Measurements from ENCODE around the gene PAWR. TPM values are rescaled to one million over a fixed set of nuclear protein-coding genes. Genes with fewer than 3 reads are reported as not detected.
"Not testable (repeated sequence)": the region's sequence is repeated elsewhere in the genome, so short reads cannot be mapped to it uniquely, and the experiment has no call there.

Gene PAWR
- polyA plus RNA-seq, 6 donors from 2014 or later = 15.8 to 29.9 (median 20.3) TPM

- H3K27me3 Mint-ChIP-seq = no peaks in the 10 kb centered on the region
- peaks cover 0 to 20% of the 10 kb centered on the region in 2 donors for H3K36me3 Mint-ChIP-seq
- no peaks in the 10 kb centered on the region for H3K4me1 Mint-ChIP-seq
- DNase-seq (no peak), ATAC-seq (ENCODE audit: low read depth in 2 of 2) (no peak)
- no peak overlapping the region for H3K27ac Mint-ChIP-seq
- H3K4me3 Mint-ChIP-seq = no peak overlapping the region
- no peaks in the 10 kb centered on the region for H3K9me3 Mint-ChIP-seq
Observed at GRCh38 chr12:79591988-79592387, 98.8 kb downstream of the PAWR start.

- Mint-ChIP-seq H3K27ac (no peak overlapping the region), H3K36me3 (peaks cover 0 to 20% of the 10 kb centered on the region in 2 donors), H3K4me3 (no peak overlapping the region), H3K27me3 (no peaks in the 10 kb centered on the region), H3K9me3 (no peaks in the 10 kb centered on the region), H3K4me1 (no peaks in the 10 kb centered on the region)
- ATAC-seq (ENCODE audit: low read depth in 2 of 2) = no peak
- no peak for DNase-seq
Observed at GRCh38 chr12:79590751-79591150, 100.0 kb downstream of the PAWR start.

GRCh38 chr12:79587368-79587767 lies 103.4 kb downstream of the PAWR start:
- Mint-ChIP-seq H3K9me3 (peaks cover 0 to 4% (median 0%) of the 10 kb centered on the region in 7 donors), H3K36me3 (peaks cover 8 to 10% of the 10 kb centered on the region in 2 donors), H3K27me3 (no peaks in the 10 kb centered on the region), H3K27ac (peak overlapping the region in 1 of 6 donors; percentile 39), H3K4me3 (no peak overlapping the region), H3K4me1 (no peaks in the 10 kb centered on the region)
- no peak for DNase-seq
- no peak for ATAC-seq (ENCODE audit: low read depth in 2 of 2)

GRCh38 chr12:79585147-79585546 lies 105.6 kb downstream of the PAWR start:
- Mint-ChIP-seq H3K36me3 (peaks cover 8 to 10% of the 10 kb centered on the region in 2 donors), H3K27ac (no peak overlapping the region), H3K9me3 (peaks cover 0 to 4% (median 0%) of the 10 kb centered on the region in 7 donors), H3K4me1 (no peaks in the 10 kb centered on the region), H3K4me3 (no peak overlapping the region), H3K27me3 (no peaks in the 10 kb centered on the region)
- DNase-seq (no peak), ATAC-seq (ENCODE audit: low read depth in 2 of 2) (no peak)

- DNase-seq (no peak), ATAC-seq (ENCODE audit: low read depth in 2 of 2) (no peak)
- peaks cover 4 to 34% (median 22%) of the 10 kb centered on the region in 7 donors for H3K9me3 Mint-ChIP-seq
- H3K27me3 Mint-ChIP-seq = no peaks in the 10 kb centered on the region
- H3K4me3 Mint-ChIP-seq = no peak overlapping the region
- H3K4me1 Mint-ChIP-seq = peaks cover 0 to 3% (median 0%) of the 10 kb centered on the region in 3 donors
- no peak overlapping the region for H3K27ac Mint-ChIP-seq
- peaks cover 29 to 45% of the 10 kb centered on the region in 2 donors for H3K36me3 Mint-ChIP-seq
Observed at GRCh38 chr12:79573820-79574219, 116.9 kb downstream of the PAWR start.

- H3K9me3 Mint-ChIP-seq = peaks cover 4 to 29% (median 19%) of the 10 kb centered on the region in 7 donors
- ATAC-seq (ENCODE audit: low read depth in 2 of 2) = no peak
- no peaks in the 10 kb centered on the region for H3K27me3 Mint-ChIP-seq
- H3K27ac Mint-ChIP-seq = no peak overlapping the region
- DNase-seq = no peak
- H3K4me3 Mint-ChIP-seq = no peak overlapping the region
- peaks cover 11 to 17% (median 15%) of the 10 kb centered on the region in 3 donors for H3K4me1 Mint-ChIP-seq
- H3K36me3 Mint-ChIP-seq = peaks cover 26 to 31% of the 10 kb centered on the region in 2 donors
Observed at GRCh38 chr12:79569679-79570078, 121.1 kb downstream of the PAWR start.

- peaks cover 0 to 12% (median 5%) of the 10 kb centered on the region in 7 donors for H3K9me3 Mint-ChIP-seq
- peaks cover 11 to 17% (median 15%) of the 10 kb centered on the region in 3 donors for H3K4me1 Mint-ChIP-seq
- DNase-seq = no peak
- H3K27ac Mint-ChIP-seq = peak overlapping the region in 4 of 6 donors; percentile 17 to 94 (median 63)
- ATAC-seq (ENCODE audit: low read depth in 2 of 2) = no peak
- H3K36me3 Mint-ChIP-seq = peaks cover 17 to 29% of the 10 kb centered on the region in 2 donors
- H3K4me3 Mint-ChIP-seq = no peak overlapping the region
- H3K27me3 Mint-ChIP-seq = no peaks in the 10 kb centered on the region
Observed at GRCh38 chr12:79567175-79567563, 123.6 kb downstream of the PAWR start.

GRCh38 chr12:79566452-79567174 lies 124.2 kb downstream of the PAWR start:
- H3K36me3 Mint-ChIP-seq = peaks cover 15 to 31% of the 10 kb centered on the region in 2 donors
- H3K27me3 Mint-ChIP-seq = no peaks in the 10 kb centered on the region
- H3K4me3 Mint-ChIP-seq = peak overlapping the region in 1 of 8 donors; percentile 16
- H3K9me3 Mint-ChIP-seq = peaks cover 0 to 10% (median 3%) of the 10 kb centered on the region in 7 donors
- ATAC-seq (ENCODE audit: low read depth in 2 of 2) = peak in 1 of 2 donors; percentile 28
- H3K27ac Mint-ChIP-seq = peak overlapping the region; percentile 65 to 95 (median 88)
- DNase-seq = no peak
- H3K4me1 Mint-ChIP-seq = peaks cover 11 to 17% (median 15%) of the 10 kb centered on the region in 3 donors

GRCh38 chr12:79564727-79565350 lies 125.9 kb downstream of the PAWR start:
- not testable (repeated sequence) for H3K27ac Mint-ChIP-seq; H3K4me3 Mint-ChIP-seq; H3K9me3 Mint-ChIP-seq; H3K27me3 Mint-ChIP-seq; DNase-seq; ATAC-seq (ENCODE audit: low read depth in 2 of 2)
- H3K4me1 Mint-ChIP-seq = peaks cover 11 to 15% (median 14%) of the 10 kb centered on the region in 3 donors
- H3K36me3 Mint-ChIP-seq = peaks cover 8 to 26% of the 10 kb centered on the region in 2 donors

GRCh38 chr12:79563021-79563740 lies 127.6 kb downstream of the PAWR start:
- Mint-ChIP-seq H3K27me3 (no peaks in the 10 kb centered on the region), H3K36me3 (peaks cover 8 to 26% of the 10 kb centered on the region in 2 donors), H3K4me3 (no peak overlapping the region), H3K9me3 (peaks cover 0 to 7% (median 0%) of the 10 kb centered on the region in 7 donors), H3K27ac (no peak overlapping the region), H3K4me1 (peaks cover 11 to 19% (median 14%) of the 10 kb centered on the region in 3 donors)
- DNase-seq = no peak
- ATAC-seq (ENCODE audit: low read depth in 2 of 2) = no peak

GRCh38 chr12:79561401-79562132 lies 129.2 kb downstream of the PAWR start:
- Mint-ChIP-seq H3K27me3 (no peaks in the 10 kb centered on the region), H3K4me1 (peaks cover 15 to 23% (median 20%) of the 10 kb centered on the region in 3 donors), H3K9me3 (peaks cover 0 to 7% (median 0%) of the 10 kb centered on the region in 7 donors), H3K4me3 (no peak overlapping the region), H3K27ac (no peak overlapping the region), H3K36me3 (peaks cover 8 to 25% of the 10 kb centered on the region in 2 donors)
- DNase-seq = no peak
- ATAC-seq (ENCODE audit: low read depth in 2 of 2) = no peak

- DNase-seq (no peak), ATAC-seq (ENCODE audit: low read depth in 2 of 2) (no peak)
- H3K36me3 Mint-ChIP-seq = peaks cover 8 to 13% of the 10 kb centered on the region in 2 donors
- H3K9me3 Mint-ChIP-seq = peaks cover 0 to 7% (median 0%) of the 10 kb centered on the region in 7 donors
- no peaks in the 10 kb centered on the region for H3K27me3 Mint-ChIP-seq
- H3K4me1 Mint-ChIP-seq = peaks cover 7 to 13% (median 11%) of the 10 kb centered on the region in 3 donors
- no peak overlapping the region for H3K27ac Mint-ChIP-seq
- H3K4me3 Mint-ChIP-seq = no peak overlapping the region
Observed at GRCh38 chr12:79560225-79560889, 130.4 kb downstream of the PAWR start.

Data from naive B cell (primary cell).